CD4-positive, alpha-beta memory T cell (primary cell): ENCODE data around the gene STK32B. TPM values are rescaled to one million over a fixed set of nuclear protein-coding genes. Genes with fewer than 3 reads are reported as not detected.
A peak's percentile ranks its signal among the peaks of the same experiment; 100 is the strongest.
"Not testable (repeated sequence)": the region's sequence is repeated elsewhere in the genome, so short reads cannot be mapped to it uniquely, and the experiment has no call there.

Experiments
- CTCF ChIA-PET: fragments of 350-600 bp; sonication (Branson Sonifier 250); formaldehyde crosslinking; loops from one replicate; lab custom pipeline; 2021; ENCODE audit warnings: inconsistent platforms; ENCODE audit not compliant: partially characterized antibody; lab: Charles Lee
- POLR2A ChIA-PET: fragments of 350-600 bp; sonication (Branson Sonifier 250); formaldehyde crosslinking; loops from one replicate; lab custom pipeline; 2021; ENCODE audit not compliant: partially characterized antibody; lab: Charles Lee
- DNase-seq, 5 donors: peaks; one replicate each; pipeline versions ENCODE4 v3.0.0 to v3.0.0-alpha.2; 2020 to 2022; ENCODE audit warnings: mixed read lengths in 1 of 5
- H3K27ac ChIP-seq: one replicate; pipeline ENCODE4 v1.7.0; 2013; ENCODE audit warnings: low read depth, low read length
- H3K27me3 ChIP-seq: 2 replicates; pipeline ENCODE4 v1.7.0; 2013; ENCODE audit warnings: mild to moderate bottlenecking, low read length, moderate library complexity; ENCODE audit not compliant: insufficient read depth
- H3K36me3 ChIP-seq: 2 replicates; pipeline ENCODE4 v1.7.0; 2013; ENCODE audit warnings: mild to moderate bottlenecking, low read length, moderate library complexity; ENCODE audit not compliant: insufficient read depth
- H3K4me1 ChIP-seq: 2 replicates; pipeline ENCODE4 v1.7.0; 2013; ENCODE audit warnings: mild to moderate bottlenecking, low read length, moderate library complexity; ENCODE audit not compliant: insufficient read depth
- H3K4me3 ChIP-seq, 2 donors: one replicate each; pipeline ENCODE4 v1.7.0; 2013; ENCODE audit warnings: low read length in 2 of 2, mild to moderate bottlenecking in 1 of 2
- H3K9me3 ChIP-seq, 2 donors: one replicate each; pipeline ENCODE4 v1.7.0; 2013; ENCODE audit warnings: low read length in 2 of 2, control low read depth in 1 of 2; ENCODE audit not compliant: control insufficient read depth in 1 of 2
- H3K27ac Mint-ChIP-seq, 7 donors: one replicate each; pipeline ENCODE4 v1.8.0; 2020 to 2021; ENCODE audit warnings: mixed read lengths in 7 of 7, mild to moderate bottlenecking in 6 of 7, inconsistent platforms in 3 of 7, moderate library complexity in 3 of 7
- H3K27me3 Mint-ChIP-seq, 2 donors: one replicate each; pipeline ENCODE4 v1.8.0; 2020 to 2021; ENCODE audit warnings: mixed read lengths in 2 of 2
- H3K36me3 Mint-ChIP-seq, 2 donors: one replicate each; pipeline ENCODE4 v1.8.0; 2020 to 2021; ENCODE audit warnings: mixed read lengths in 2 of 2, inconsistent platforms in 1 of 2, mild to moderate bottlenecking in 1 of 2
- H3K4me1 Mint-ChIP-seq, 4 donors: one replicate each; pipeline ENCODE4 v1.8.0; 2020 to 2021; ENCODE audit warnings: mixed read lengths in 4 of 4, mild to moderate bottlenecking in 1 of 4
- H3K4me3 Mint-ChIP-seq, 8 donors: one replicate each; pipeline ENCODE4 v1.8.0; 2020 to 2021; ENCODE audit warnings: mixed read lengths in 8 of 8, mild to moderate bottlenecking in 7 of 8, moderate library complexity in 6 of 8, inconsistent platforms in 3 of 8
- H3K9me3 Mint-ChIP-seq, 8 donors: one replicate each; pipeline ENCODE4 v1.8.0; 2020 to 2021; ENCODE audit warnings: mixed read lengths in 8 of 8, mild to moderate bottlenecking in 5 of 8, inconsistent platforms in 3 of 8, moderate library complexity in 1 of 8
- intact Hi-C: fragments of 100-400 bp; cut with micrococcal nuclease; formaldehyde crosslinking; loops from one replicate; pipeline ENCODE4 v1.15.1; 2023
- polyA plus RNA-seq, 2 donors: library from polyadenylated mRNA; unstranded; fragments of 300-500 nt; fragmentation: Illumina TruSeq; gene quantifications; one replicate each; pipeline ENCODE4 v1.2.3, GENCODE V29; 2021
- total RNA-seq, 2 experiments: library from RNA; stranded (reverse); gene quantifications; one replicate each; pipeline ENCODE4 v1.2.3, GENCODE V29; 2021

Gene STK32B
- not detected for total RNA-seq
- polyA plus RNA-seq: not detected

DNA sequence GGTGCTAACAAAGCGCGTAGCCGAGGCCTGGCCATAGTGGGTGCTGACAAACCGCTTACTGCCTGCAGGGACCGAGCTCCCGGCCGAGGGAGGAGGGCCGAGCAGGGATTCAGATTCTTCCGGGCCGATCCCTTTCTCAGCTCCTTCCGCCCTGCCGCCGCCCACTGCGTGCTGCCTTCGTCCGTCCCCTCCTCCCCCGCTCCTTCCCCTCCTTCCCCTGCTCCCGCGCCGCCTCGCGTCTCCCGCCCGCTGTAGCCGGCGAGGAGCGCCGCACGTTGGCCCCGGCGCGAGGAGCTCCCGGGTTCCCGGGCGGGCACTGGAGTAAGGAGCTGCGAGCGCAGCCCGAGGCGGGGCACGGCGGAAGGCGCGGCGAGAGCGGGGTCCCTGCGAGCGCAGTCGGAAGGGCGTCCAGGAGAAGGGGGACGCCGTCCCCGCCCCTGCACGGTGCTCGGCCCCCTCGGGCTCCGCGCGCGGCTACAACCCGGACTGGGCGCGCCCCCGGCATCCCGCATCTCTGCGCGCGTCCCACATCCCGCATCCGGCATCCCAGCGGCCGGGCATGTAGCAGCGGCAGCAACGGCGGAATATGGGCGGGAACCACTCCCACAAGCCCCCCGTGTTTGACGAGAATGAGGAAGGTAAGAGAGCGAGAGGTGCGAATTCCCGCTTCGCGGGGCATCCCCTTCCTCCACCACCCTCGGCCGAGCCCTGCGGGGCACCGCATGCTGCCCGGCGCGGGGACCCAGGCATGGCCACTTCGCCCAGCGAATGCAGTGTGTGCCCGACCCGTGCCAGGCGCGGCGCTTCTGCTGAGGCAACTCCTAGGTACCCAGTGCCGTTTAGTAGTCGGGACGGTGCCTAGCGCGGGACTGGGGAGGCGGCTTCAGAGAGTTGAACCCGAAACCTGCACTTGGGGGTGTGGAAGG lies at the start of gene STK32B:
Gene STK32B (plus strand): TSS at position 203 of the 926 bp plus-strand sequence.
- intact Hi-C loops: no loop called here
- H3K4me1 ChIP-seq: peaks cover 9% of the 10 kb centered on the region
- CTCF ChIA-PET: no interaction called here
- POLR2A ChIA-PET: no interaction called here
- no peaks in the 10 kb centered on the region for H3K36me3 Mint-ChIP-seq
- no peaks in the 10 kb centered on the region for H3K27me3 ChIP-seq
- DNase-seq: no peak
- no peaks in the 10 kb centered on the region for H3K36me3 ChIP-seq
- no peak within 1 kb of the TSS for H3K27ac Mint-ChIP-seq
- peaks cover 0 to 3% (median 0%) of the 10 kb centered on the region in 8 donors for H3K9me3 Mint-ChIP-seq
- peak within 1 kb of the TSS; percentile 50 to 80 (median 66) for H3K4me3 Mint-ChIP-seq
- no peaks in the 10 kb centered on the region for H3K9me3 ChIP-seq
- peaks cover 34% of the 10 kb centered on the region in 2 donors for H3K27me3 Mint-ChIP-seq
- peaks cover 3 to 24% (median 10%) of the 10 kb centered on the region in 4 donors for H3K4me1 Mint-ChIP-seq
- peak within 1 kb of the TSS in 1 of 2 donors; percentile 28 for H3K4me3 ChIP-seq
- H3K27ac ChIP-seq: no peak within 1 kb of the TSS

- H3K27ac ChIP-seq, H3K4me1 ChIP-seq, H3K4me1 Mint-ChIP-seq, H3K9me3 ChIP-seq, H3K9me3 Mint-ChIP-seq, H3K27me3 ChIP-seq, POLR2A ChIA-PET, H3K36me3 Mint-ChIP-seq, H3K36me3 ChIP-seq, H3K4me3 Mint-ChIP-seq, CTCF ChIA-PET, DNase-seq, H3K27ac Mint-ChIP-seq, H3K4me3 ChIP-seq, intact Hi-C loops: not testable (repeated sequence)
- peaks cover 15 to 19% of the 10 kb centered on the region in 2 donors for H3K27me3 Mint-ChIP-seq
Measured at GRCh38 chr4:5001641-5002040, 49.6 kb upstream of the STK32B start.

GRCh38 chr4:5003372-5003857 lies 47.9 kb upstream of the STK32B start:
- DNase-seq: no peak
- Histone ChIP-seq H3K27ac (no peak overlapping the region), H3K4me1 (no peaks in the 10 kb centered on the region), H3K4me3 (no peak overlapping the region), H3K9me3 (no peaks in the 10 kb centered on the region), H3K27me3 (no peaks in the 10 kb centered on the region), H3K36me3 (no peaks in the 10 kb centered on the region)
- intact Hi-C loops: no loop called here
- ChIA-PET POLR2A (no interaction called here), CTCF (no interaction called here)
- Mint-ChIP-seq H3K4me3 (no peak overlapping the region), H3K4me1 (no peaks in the 10 kb centered on the region), H3K36me3 (no peaks in the 10 kb centered on the region), H3K27ac (no peak overlapping the region), H3K9me3 (peaks cover 0 to 2% (median 0%) of the 10 kb centered on the region in 8 donors), H3K27me3 (peaks cover 15 to 17% of the 10 kb centered on the region in 2 donors)

GRCh38 chr4:5003918-5004317 lies 47.4 kb upstream of the STK32B start:
- Mint-ChIP-seq H3K4me1 (no peaks in the 10 kb centered on the region), H3K27me3 (peaks cover 15 to 17% of the 10 kb centered on the region in 2 donors), H3K4me3 (no peak overlapping the region), H3K9me3 (peaks cover 0 to 2% (median 0%) of the 10 kb centered on the region in 8 donors), H3K36me3 (no peaks in the 10 kb centered on the region), H3K27ac (no peak overlapping the region)
- H3K36me3 ChIP-seq: no peaks in the 10 kb centered on the region
- H3K4me3 ChIP-seq: no peak overlapping the region
- no peaks in the 10 kb centered on the region for H3K27me3 ChIP-seq
- CTCF ChIA-PET: no interaction called here
- POLR2A ChIA-PET: no interaction called here
- H3K27ac ChIP-seq: no peak overlapping the region
- intact Hi-C loops: no loop called here
- H3K9me3 ChIP-seq: no peaks in the 10 kb centered on the region
- DNase-seq: no peak
- H3K4me1 ChIP-seq: no peaks in the 10 kb centered on the region

DNA sequence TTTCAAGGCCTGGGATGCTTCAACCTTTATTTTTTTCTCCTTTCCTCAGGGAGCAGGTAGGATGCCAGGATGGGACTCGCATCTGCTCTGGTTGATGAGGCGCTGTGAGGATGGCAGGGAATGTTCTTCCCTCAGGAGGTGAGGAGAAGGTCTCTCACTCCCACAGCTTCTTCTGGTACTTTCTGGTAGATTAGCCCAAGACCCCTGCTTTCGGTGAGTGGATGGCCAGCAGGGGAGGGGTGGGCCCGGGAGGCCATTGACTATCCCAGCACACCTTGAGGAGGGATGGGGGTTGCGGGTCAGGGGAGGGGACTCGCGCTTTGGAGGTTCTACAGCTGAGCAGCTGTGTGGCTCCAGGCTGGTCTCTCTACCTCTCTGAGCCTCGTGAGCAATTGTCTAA lies 46.8 kb upstream of the STK32B start:
- peaks cover 0 to 2% (median 0%) of the 10 kb centered on the region in 8 donors for H3K9me3 Mint-ChIP-seq
- H3K27ac ChIP-seq: no peak overlapping the region
- no peaks in the 10 kb centered on the region for H3K9me3 ChIP-seq
- no peak overlapping the region for H3K4me3 Mint-ChIP-seq
- no peak overlapping the region for H3K4me3 ChIP-seq
- ChIA-PET CTCF (no interaction called here), POLR2A (no interaction called here)
- no peaks in the 10 kb centered on the region for H3K27me3 ChIP-seq
- H3K27me3 Mint-ChIP-seq: peaks cover 11 to 17% of the 10 kb centered on the region in 2 donors
- H3K4me1 Mint-ChIP-seq: no peaks in the 10 kb centered on the region
- H3K36me3 ChIP-seq: no peaks in the 10 kb centered on the region
- H3K27ac Mint-ChIP-seq: no peak overlapping the region
- intact Hi-C loops: no loop called here
- no peak for DNase-seq
- H3K36me3 Mint-ChIP-seq: no peaks in the 10 kb centered on the region
- no peaks in the 10 kb centered on the region for H3K4me1 ChIP-seq

DNA sequence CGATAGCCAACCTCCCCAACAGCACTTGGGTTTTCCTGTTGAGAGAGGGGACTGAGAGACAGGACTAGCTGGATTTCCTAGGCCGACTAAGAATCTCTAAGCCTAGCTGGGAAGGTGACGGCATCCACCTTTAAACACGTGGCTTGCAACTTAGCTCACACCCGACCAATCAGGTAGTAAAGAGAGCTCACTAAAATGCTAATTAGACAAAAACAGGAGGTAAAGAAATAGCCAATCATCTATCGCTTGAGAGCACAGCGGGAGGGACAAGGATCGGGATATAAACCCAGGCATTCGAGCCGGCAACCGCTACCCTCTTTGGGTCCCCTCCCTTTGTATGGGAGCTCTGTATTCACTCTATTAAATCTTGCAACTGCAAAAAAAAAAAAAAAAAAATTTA lies 44.3 kb upstream of the STK32B start:
- CTCF ChIA-PET, H3K36me3 ChIP-seq, H3K9me3 Mint-ChIP-seq, H3K4me1 ChIP-seq, H3K9me3 ChIP-seq, H3K27me3 ChIP-seq, H3K36me3 Mint-ChIP-seq, H3K4me1 Mint-ChIP-seq, H3K27ac ChIP-seq, DNase-seq, intact Hi-C loops, H3K4me3 Mint-ChIP-seq, H3K4me3 ChIP-seq, H3K27ac Mint-ChIP-seq: not testable (repeated sequence)
- peaks cover 10 to 24% of the 10 kb centered on the region in 2 donors for H3K27me3 Mint-ChIP-seq
- POLR2A ChIA-PET: interaction anchor here (0.7 kb wide), 1 partner anchor 8 kb away, joined by 3 read pairs; no protein-coding TSS in a partner anchor

- DNase-seq: no peak
- Histone ChIP-seq H3K36me3 (no peaks in the 10 kb centered on the region), H3K4me3 (no peak overlapping the region), H3K9me3 (no peaks in the 10 kb centered on the region), H3K27ac (no peak overlapping the region), H3K27me3 (no peaks in the 10 kb centered on the region), H3K4me1 (no peaks in the 10 kb centered on the region)
- intact Hi-C loops: no loop called here
- Mint-ChIP-seq H3K9me3 (peaks cover 0 to 2% (median 0%) of the 10 kb centered on the region in 8 donors), H3K27me3 (peaks cover 11 to 16% of the 10 kb centered on the region in 2 donors), H3K36me3 (no peaks in the 10 kb centered on the region), H3K4me3 (no peak overlapping the region), H3K4me1 (no peaks in the 10 kb centered on the region), H3K27ac (no peak overlapping the region)
- CTCF ChIA-PET: no interaction called here
- POLR2A ChIA-PET: no interaction called here
Measured at GRCh38 chr4:5009796-5010195, 41.5 kb upstream of the STK32B start.
